PC-9 (cell line): Measurements from ENCODE around the gene ZSWIM5. TPM values are rescaled to one million over a fixed set of nuclear protein-coding genes. Genes with fewer than 3 reads are reported as not detected.
A peak's percentile ranks its signal among the peaks of the same experiment; 100 is the strongest.
"Not testable (repeated sequence)": the region's sequence is repeated elsewhere in the genome, so short reads cannot be mapped to it uniquely, and the experiment has no call there.

Source experiments
- BruUV-seq: library from RNA; stranded (reverse); fragments of 400-500 nt; replicated peaks from 2 replicates; lab custom pipeline; 2021; lab: Mats Ljungman, UMichigan
- CTCF ChIA-PET: fragments of 300-600 bp; sonication (Branson Sonifier 250); formaldehyde crosslinking; loops from one replicate; lab custom pipeline; 2022; ENCODE audit warnings: antibody characterized with exemption; lab: Charles Lee
- POLR2A ChIA-PET: fragments of 300-600 bp; sonication (Branson Sonifier 250); formaldehyde crosslinking; loops from one replicate; lab custom pipeline; 2022; ENCODE audit warnings: antibody characterized with exemption; ENCODE audit not compliant: unreplicated experiment; lab: Charles Lee
- DNase-seq, 2 experiments: peaks; one replicate each; pipeline versions ENCODE4 v3.0.0 to v3.0.0-alpha.2; 2015 to 2022; ENCODE audit warnings: mixed read lengths in 1 of 2
- H2AFZ ChIP-seq: fragments of 200-600 bp; sonication (generic); 2 replicates; pipeline ENCODE4 v1.8.1; 2017; ENCODE audit warnings: antibody characterized with exemption
- H3F3A ChIP-seq: fragments of 200-600 bp; sonication (generic); 2 replicates; pipeline ENCODE4 v1.8.1; 2017; ENCODE audit warnings: antibody characterized with exemption, mild to moderate bottlenecking, low read depth; ENCODE audit not compliant: insufficient read depth
- H3K27ac ChIP-seq: fragments of 200-600 bp; sonication (generic); 2 replicates; pipeline ENCODE4 v1.6.1; 2016; ENCODE audit warnings: mixed run types
- H3K27me3 ChIP-seq: fragments of 200-600 bp; sonication (generic); 2 replicates; pipeline ENCODE4 v1.6.1; 2016; ENCODE audit warnings: low read depth, mixed run types; ENCODE audit not compliant: insufficient read depth
- H3K36me3 ChIP-seq: fragments of 200-600 bp; sonication (generic); 2 replicates; pipeline ENCODE4 v1.6.1; 2016; ENCODE audit warnings: low read depth, mixed run types
- H3K4me1 ChIP-seq: fragments of 200-600 bp; sonication (generic); replicated peaks from 2 replicates; pipeline ENCODE4 v1.6.1; 2016; ENCODE audit warnings: mixed run types; ENCODE audit not compliant: insufficient read depth
- H3K4me2 ChIP-seq: fragments of 200-600 bp; sonication (generic); 2 replicates; pipeline ENCODE4 v1.6.1; 2017; ENCODE audit warnings: mixed run types
- H3K4me3 ChIP-seq: fragments of 200-600 bp; sonication (generic); 2 replicates; pipeline ENCODE4 v1.6.1; 2016; ENCODE audit warnings: mixed run types
- H3K79me2 ChIP-seq: fragments of 200-600 bp; sonication (generic); 2 replicates; pipeline ENCODE4 v1.6.1; 2017; ENCODE audit warnings: low read depth, mixed run types
- H3K9me2 ChIP-seq: fragments of 200-600 bp; sonication (generic); 2 replicates; pipeline ENCODE4 v1.8.1; 2017; ENCODE audit warnings: mild to moderate bottlenecking; ENCODE audit not compliant: insufficient read depth
- H3K9me3 ChIP-seq: fragments of 200-600 bp; sonication (generic); 2 replicates; pipeline ENCODE4 v1.8.1; 2016; ENCODE audit warnings: low read depth; ENCODE audit not compliant: insufficient read depth
- H4K20me1 ChIP-seq: fragments of 200-600 bp; sonication (generic); 2 replicates; pipeline ENCODE4 v1.8.1; 2017; ENCODE audit not compliant: insufficient read depth
- CTCF ChIP-seq: fragments of 200-600 bp; sonication (generic); conservative IDR thresholded peaks from 2 replicates; pipeline ENCODE4 v1.6.1; 2017; ENCODE audit warnings: mixed run types, antibody characterized with exemption, mild to moderate bottlenecking, moderate library complexity
- EZH2 ChIP-seq: fragments of 200-600 bp; sonication (generic); IDR thresholded peaks from 2 replicates; pipeline ENCODE4 v1.8.0; 2017; ENCODE audit warnings: antibody characterized with exemption, low read depth
- intact Hi-C: fragments of 100-400 bp; cut with micrococcal nuclease; formaldehyde crosslinking; loops from one replicate; pipeline ENCODE4 v1.10.0; 2022; ENCODE audit not compliant: unreplicated experiment
- total RNA-seq: library from RNA; stranded (reverse); gene quantifications from 2 replicates; pipeline ENCODE4 v1.2.3, GENCODE V29; 2021

The ZSWIM5 gene
- total RNA-seq, 1 experiment from 2014 or later = 0.50 TPM

- H3K4me1 ChIP-seq = no peaks in the 10 kb centered on the region
- TF ChIP-seq CTCF = peak; percentile 46; the same call in 1 of the 2 replicates
- no peak for TF ChIP-seq EZH2
- H4K20me1 ChIP-seq = no peaks in the 10 kb centered on the region; the same call in 1 of the 2 replicates
- no peaks in the 10 kb centered on the region for H3K79me2 ChIP-seq
- CTCF ChIA-PET = no interaction called here
- no peak for DNase-seq
- H3K9me2 ChIP-seq = no peaks in the 10 kb centered on the region
- intact Hi-C loops = loop anchor here (1.0 kb wide), 2 partner anchors 212 to 216 kb away; no protein-coding TSS in a partner anchor
- H2AFZ ChIP-seq = no peak overlapping the region
- no peak overlapping the region for H3K4me2 ChIP-seq
- H3K27ac ChIP-seq = no peak overlapping the region
- no peaks in the 10 kb centered on the region for H3K9me3 ChIP-seq
- POLR2A ChIA-PET = no interaction called here
- no peaks in the 10 kb centered on the region for H3K27me3 ChIP-seq
- H3K36me3 ChIP-seq = no peaks in the 10 kb centered on the region
- no peaks in the 10 kb centered on the region for H3F3A ChIP-seq
- no TSS peak for BruUV-seq
- H3K4me3 ChIP-seq = no peak overlapping the region
Observed at GRCh38 chr1:45230537-45230936, 24.1 kb upstream of the ZSWIM5 start.

- Histone ChIP-seq H4K20me1 (no peaks in the 10 kb centered on the region), H2AFZ (no peak overlapping the region), H3K9me2 (no peaks in the 10 kb centered on the region), H3K27ac (no peak overlapping the region), H3K4me1 (no peaks in the 10 kb centered on the region), H3K36me3 (no peaks in the 10 kb centered on the region), H3K4me3 (no peak overlapping the region), H3K4me2 (no peak overlapping the region), H3K27me3 (no peaks in the 10 kb centered on the region), H3F3A (peaks cover 6% of the 10 kb centered on the region; the same call in 1 of the 2 replicates), H3K79me2 (no peaks in the 10 kb centered on the region), H3K9me3 (no peaks in the 10 kb centered on the region)
- POLR2A ChIA-PET = no interaction called here
- CTCF ChIA-PET = no interaction called here
- no peak for DNase-seq
- intact Hi-C loops = no loop called here
- no TSS peak for BruUV-seq
- no peak for TF ChIP-seq CTCF
- no peak for TF ChIP-seq EZH2
Observed at GRCh38 chr1:45225598-45225997, 19.2 kb upstream of the ZSWIM5 start.

GRCh38 chr1:45223710-45224109 is 17.3 kb upstream of the ZSWIM5 start:
- CTCF ChIA-PET = interaction anchor here (0.6 kb wide), 2 partner anchors 80 to 189 kb away, joined by 3 to 4 read pairs; no protein-coding TSS in a partner anchor
- DNase-seq, intact Hi-C loops, H3K36me3 ChIP-seq, BruUV-seq, H4K20me1 ChIP-seq, H3K4me2 ChIP-seq, H3K9me3 ChIP-seq, H3K79me2 ChIP-seq, H2AFZ ChIP-seq, H3K9me2 ChIP-seq, POLR2A ChIA-PET, H3K27me3 ChIP-seq, H3K4me3 ChIP-seq, H3F3A ChIP-seq, H3K4me1 ChIP-seq, H3K27ac ChIP-seq: not testable (repeated sequence)

GRCh38 chr1:45221716-45222115 is 15.3 kb upstream of the ZSWIM5 start:
- H3K27me3 ChIP-seq = no peaks in the 10 kb centered on the region
- H3K4me2 ChIP-seq = peak overlapping the region; percentile 10; the same call in 1 of the 2 replicates
- H3K36me3 ChIP-seq = no peaks in the 10 kb centered on the region
- no peak for TF ChIP-seq EZH2
- no peak for TF ChIP-seq CTCF
- POLR2A ChIA-PET = interaction anchor here (0.6 to 0.7 kb wide), 2 partner anchors 129 to 251 kb away, joined by 3 read pairs; no protein-coding TSS in a partner anchor
- H3K9me2 ChIP-seq = no peaks in the 10 kb centered on the region
- H3F3A ChIP-seq = peaks cover 6% of the 10 kb centered on the region; the same call in 1 of the 2 replicates
- no peak overlapping the region for H3K4me3 ChIP-seq
- H4K20me1 ChIP-seq = no peaks in the 10 kb centered on the region
- H3K9me3 ChIP-seq = no peaks in the 10 kb centered on the region
- intact Hi-C loops = no loop called here
- BruUV-seq = no TSS peak
- H3K27ac ChIP-seq = no peak overlapping the region
- no peaks in the 10 kb centered on the region for H3K79me2 ChIP-seq
- DNase-seq = peak; percentile 45 to 58
- H3K4me1 ChIP-seq = no peaks in the 10 kb centered on the region
- H2AFZ ChIP-seq = no peak overlapping the region
- CTCF ChIA-PET = no interaction called here
